T-cell (primary cell): ENCODE data around the gene LRSAM1. TPM values are rescaled to one million over a fixed set of nuclear protein-coding genes. Genes with fewer than 3 reads are reported as not detected.
"Not testable (repeated sequence)": the region's sequence is repeated elsewhere in the genome, so short reads cannot be mapped to it uniquely, and the experiment has no call there.

ENCODE experiments used
- ATAC-seq, 4 experiments: fragments of 200-7000 bp in 3 of 4; fragments of 150-1000 bp in 1 of 4; cut with Tn5 transposase; replicated peaks in 1 of 4; 1 replicate in 3 of 4; 2 replicates in 1 of 4; pipeline ENCODE4 v1.10.0; 2021; ENCODE audit warnings: moderate library complexity in 3 of 4, mild to moderate bottlenecking in 2 of 4, moderate number of reproducible peaks in 1 of 4
- CTCF ChIA-PET, 2 donors: fragments of 300-600 bp; sonication (Branson Sonifier 250); formaldehyde crosslinking; loops; one replicate each; lab custom pipeline; 2022; ENCODE audit warnings: antibody characterized with exemption in 2 of 2; lab: Charles Lee
- POLR2A ChIA-PET, 2 donors: fragments of 300-600 bp; sonication (Branson Sonifier 250); formaldehyde crosslinking; loops; one replicate each; lab custom pipeline; 2022; ENCODE audit warnings: antibody characterized with exemption in 2 of 2; lab: Charles Lee
- DNase-seq, 35 experiments: peaks; one replicate each; pipeline versions ENCODE4 v3.0.0 to v3.0.0-alpha.2; 2013 to 2023
- H3K27ac ChIP-seq: one replicate; pipeline ENCODE4 v1.5.1; 2013; ENCODE audit warnings: low read length
- H3K27me3 ChIP-seq, 2 experiments: replicated peaks in 1 of 2; 1 replicate in 1 of 2; 2 replicates in 1 of 2; pipeline versions ENCODE4 v1.6.1 to v1.7.0; 2013; ENCODE audit warnings: low read length in 1 of 2, mixed read lengths in 1 of 2; ENCODE audit not compliant: control insufficient read depth in 2 of 2, insufficient read depth in 2 of 2; ENCODE audit errors: extremely low read depth in 1 of 2
- H3K36me3 ChIP-seq, 2 donors: 1 replicate in 1 of 2; 2 replicates in 1 of 2; pipeline versions ENCODE4 v1.6.1 to v1.7.0; 2013; ENCODE audit warnings: low read length in 1 of 2; ENCODE audit not compliant: control insufficient read depth in 2 of 2, insufficient read depth in 1 of 2; ENCODE audit errors: extremely low read depth in 1 of 2
- H3K4me1 ChIP-seq, 2 experiments: 1 replicate in 1 of 2; 2 replicates in 1 of 2; pipeline versions ENCODE4 v1.6.1 to v1.7.0; 2013; ENCODE audit warnings: low read length in 2 of 2, mixed read lengths in 1 of 2; ENCODE audit not compliant: insufficient read depth in 2 of 2, control insufficient read depth in 1 of 2; ENCODE audit errors: extremely low read depth in 1 of 2
- H3K4me3 ChIP-seq, 2 donors: 1 replicate in 1 of 2; 2 replicates in 1 of 2; pipeline versions ENCODE4 v1.5.1 to v1.7.0; 2013; ENCODE audit warnings: mild to moderate bottlenecking in 2 of 2, low read length in 1 of 2, moderate library complexity in 1 of 2; ENCODE audit not compliant: control insufficient read depth in 1 of 2; ENCODE audit errors: extremely low read depth in 1 of 2
- H3K9me3 ChIP-seq: 2 replicates; pipeline ENCODE4 v1.7.0; 2013
- H3K27ac Mint-ChIP-seq, 2 donors: one replicate each; pipeline ENCODE4 v1.8.0; 2020 to 2021; ENCODE audit warnings: mild to moderate bottlenecking in 2 of 2, mixed read lengths in 2 of 2
- H3K27me3 Mint-ChIP-seq, 2 donors: one replicate each; pipeline ENCODE4 v1.8.0; 2021 to 2022; ENCODE audit warnings: mixed read lengths in 2 of 2
- H3K36me3 Mint-ChIP-seq: one replicate; pipeline ENCODE4 v1.8.0; 2021; ENCODE audit warnings: mixed read lengths
- H3K4me1 Mint-ChIP-seq, 3 donors: one replicate each; pipeline ENCODE4 v1.8.0; 2020 to 2022; ENCODE audit warnings: mixed read lengths in 3 of 3, mild to moderate bottlenecking in 1 of 3
- H3K4me3 Mint-ChIP-seq, 3 donors: one replicate each; pipeline ENCODE4 v1.8.0; 2020 to 2022; ENCODE audit warnings: mild to moderate bottlenecking in 3 of 3, mixed read lengths in 3 of 3, moderate library complexity in 3 of 3
- H3K9me3 Mint-ChIP-seq, 3 donors: one replicate each; pipeline ENCODE4 v1.8.0; 2020 to 2022; ENCODE audit warnings: mixed read lengths in 3 of 3
- WGBS: methylation state at CpG from one replicate; pipeline ENCODE4 v1.1.5; 2013; ENCODE audit warnings: missing lambda C conversion rate; ENCODE audit not compliant: insufficient coverage; 5-methylcytosine and 5-hydroxymethylcytosine counted together
- total RNA-seq, 35 experiments: library from RNA in 6 of 35; stranded (reverse) in 6 of 35; fragments of 120-200 nt in 1 of 35; gene quantifications; one replicate each; pipeline versions ENCODE4 v1.2.1 to v1.2.4 and lab custom pipeline; 2013 to 2026

The LRSAM1 gene
- total RNA-seq, 5 donors from 2014 or later (not counting 1 experiment from before 2014, with no cell fraction given), result 17.9 to 30.3 (median 25.1) TPM

DNA sequence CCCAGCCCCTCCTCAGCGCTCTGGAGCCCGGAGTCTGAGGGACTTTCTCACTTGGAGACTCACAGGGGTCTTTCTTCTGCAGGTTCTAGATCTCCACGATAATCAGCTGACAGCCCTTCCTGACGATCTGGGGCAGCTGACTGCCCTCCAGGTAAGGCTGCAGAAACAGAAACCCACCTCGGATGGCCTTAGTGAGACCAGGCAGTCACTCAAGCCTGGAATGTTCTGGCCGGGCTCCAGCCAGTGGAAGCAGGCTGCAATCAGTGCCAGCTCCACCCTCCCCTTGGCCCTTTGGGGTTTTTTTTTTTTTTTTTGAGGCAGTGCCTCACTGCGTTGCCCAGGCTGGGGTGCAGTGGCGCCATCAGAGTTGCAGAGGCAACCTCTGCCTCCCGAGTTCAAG is 7.6 kb downstream of the LRSAM1 start:
- WGBS, result 98% methylated on average over 7 of the region's 9 CpGs
- H3K27me3 Mint-ChIP-seq, result no peaks in the 10 kb centered on the region
- peaks cover 13 to 51% of the 10 kb centered on the region in 2 donors for H3K36me3 ChIP-seq
- ChIA-PET CTCF (no interaction called here), POLR2A (no interaction called here)
- ATAC-seq, result no peak
- no peak overlapping the region for H3K27ac ChIP-seq
- H3K27me3 ChIP-seq, result no peaks in the 10 kb centered on the region
- no peaks in the 10 kb centered on the region for H3K9me3 Mint-ChIP-seq
- H3K4me3 ChIP-seq, result no peak overlapping the region
- H3K4me1 Mint-ChIP-seq, result peaks cover 0 to 7% (median 5%) of the 10 kb centered on the region in 3 donors
- H3K4me1 ChIP-seq, result no peaks in the 10 kb centered on the region
- no peak overlapping the region for H3K27ac Mint-ChIP-seq
- no peaks in the 10 kb centered on the region for H3K9me3 ChIP-seq
- DNase-seq, result no peak
- H3K36me3 Mint-ChIP-seq, result peaks cover 38% of the 10 kb centered on the region
- H3K4me3 Mint-ChIP-seq, result no peak overlapping the region

DNA sequence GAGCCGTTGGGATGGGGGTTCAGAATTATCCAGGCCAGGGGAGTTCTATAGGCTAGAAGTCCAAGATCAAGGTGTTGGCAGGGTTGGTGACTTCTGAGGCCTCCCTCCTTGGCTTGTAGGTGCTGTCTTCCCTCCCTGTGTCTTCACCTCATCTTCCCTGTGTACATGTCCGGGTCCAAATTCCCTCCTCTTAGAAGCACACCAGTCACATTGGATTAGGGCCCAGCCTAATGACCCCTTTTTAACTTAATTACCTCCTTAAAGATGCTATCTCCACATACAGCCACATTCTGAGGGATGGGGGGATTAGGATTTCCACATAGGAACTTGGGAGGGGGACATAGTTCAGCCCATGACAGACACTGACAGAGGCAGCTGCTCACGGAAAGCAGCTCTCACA is 12.1 kb downstream of the LRSAM1 start:
- no peaks in the 10 kb centered on the region for H3K9me3 ChIP-seq
- no peak overlapping the region for H3K4me3 Mint-ChIP-seq
- no peaks in the 10 kb centered on the region for H3K4me1 ChIP-seq
- peaks cover 17 to 52% of the 10 kb centered on the region in 2 donors for H3K36me3 ChIP-seq
- DNase-seq, result no peak
- peaks cover 39% of the 10 kb centered on the region for H3K36me3 Mint-ChIP-seq
- CTCF ChIA-PET, result no interaction called here
- no peaks in the 10 kb centered on the region for H3K27me3 Mint-ChIP-seq
- POLR2A ChIA-PET, result no interaction called here
- H3K4me1 Mint-ChIP-seq, result no peaks in the 10 kb centered on the region
- no peaks in the 10 kb centered on the region for H3K27me3 ChIP-seq
- no peak for ATAC-seq
- H3K9me3 Mint-ChIP-seq, result no peaks in the 10 kb centered on the region
- H3K27ac Mint-ChIP-seq, result no peak overlapping the region
- H3K4me3 ChIP-seq, result no peak overlapping the region
- H3K27ac ChIP-seq, result no peak overlapping the region
- 100% methylated on average over 2 of the region's 3 CpGs for WGBS

DNA sequence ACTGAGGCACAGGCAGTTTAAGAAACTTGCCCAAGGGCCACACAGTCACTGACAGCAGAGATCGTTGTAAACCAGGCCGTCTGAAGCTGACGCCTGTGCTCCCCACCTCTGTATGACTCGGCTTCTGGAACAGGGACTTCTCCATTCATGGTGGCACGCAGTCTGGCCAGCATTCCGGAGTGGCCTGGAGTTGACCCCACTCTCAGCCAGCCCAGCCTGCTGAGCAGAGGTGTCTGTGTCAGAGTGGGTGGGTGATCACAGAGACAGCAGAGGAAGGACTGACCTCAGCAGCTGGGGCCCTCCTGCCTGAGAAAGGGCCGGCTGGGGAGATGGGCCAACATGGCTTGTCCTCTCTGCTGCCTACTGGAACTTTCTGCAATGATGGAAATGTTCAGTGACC is 12.6 kb downstream of the LRSAM1 start:
- Mint-ChIP-seq H3K4me3 (no peak overlapping the region), H3K9me3 (no peaks in the 10 kb centered on the region), H3K36me3 (peaks cover 38% of the 10 kb centered on the region), H3K27me3 (no peaks in the 10 kb centered on the region), H3K4me1 (no peaks in the 10 kb centered on the region), H3K27ac (no peak overlapping the region)
- ChIA-PET POLR2A (no interaction called here), CTCF (no interaction called here)
- ATAC-seq, result no peak
- WGBS, result 91% methylated on average over 6 of the region's 7 CpGs
- DNase-seq, result no peak
- no peak overlapping the region for H3K27ac ChIP-seq
- H3K4me3 ChIP-seq, result no peak overlapping the region
- no peaks in the 10 kb centered on the region for H3K27me3 ChIP-seq
- no peaks in the 10 kb centered on the region for H3K4me1 ChIP-seq
- peaks cover 17 to 48% of the 10 kb centered on the region in 2 donors for H3K36me3 ChIP-seq
- H3K9me3 ChIP-seq, result no peaks in the 10 kb centered on the region

DNA sequence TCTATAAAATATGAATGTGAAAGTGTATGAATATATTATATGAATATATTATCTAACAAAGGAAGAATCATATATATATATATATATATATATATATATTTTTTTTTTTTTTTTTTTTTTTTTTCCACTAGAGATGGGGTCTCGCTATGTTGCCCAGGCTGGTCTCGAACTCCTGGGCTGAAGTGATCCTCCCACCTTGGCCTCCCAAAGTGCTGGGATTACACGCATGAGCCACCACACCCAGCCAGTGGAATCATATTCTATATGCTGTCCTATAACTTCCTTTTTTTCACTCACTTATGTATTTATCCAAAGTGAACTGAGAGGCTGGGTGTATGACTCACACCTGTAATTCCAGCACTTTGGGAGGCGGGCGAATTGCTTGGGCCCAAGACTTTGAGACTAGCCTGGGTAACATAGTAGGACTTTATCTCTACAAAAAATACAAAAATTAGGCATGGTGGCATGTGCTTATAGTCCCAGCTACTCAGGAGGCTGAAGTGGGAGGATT is 15.2 kb downstream of the LRSAM1 start:
- H3K36me3 Mint-ChIP-seq, result peaks cover 43% of the 10 kb centered on the region
- H3K27me3 ChIP-seq, H3K9me3 Mint-ChIP-seq, POLR2A ChIA-PET, H3K27ac Mint-ChIP-seq, H3K27me3 Mint-ChIP-seq, H3K4me3 ChIP-seq, H3K9me3 ChIP-seq, H3K27ac ChIP-seq, ATAC-seq, CTCF ChIA-PET, H3K4me1 ChIP-seq, H3K4me1 Mint-ChIP-seq, H3K4me3 Mint-ChIP-seq, DNase-seq: not testable (repeated sequence)
- peaks cover 16 to 30% of the 10 kb centered on the region in 2 donors for H3K36me3 ChIP-seq
- WGBS, result no CpG with 5 or more reads among the region's 5 CpGs

DNA sequence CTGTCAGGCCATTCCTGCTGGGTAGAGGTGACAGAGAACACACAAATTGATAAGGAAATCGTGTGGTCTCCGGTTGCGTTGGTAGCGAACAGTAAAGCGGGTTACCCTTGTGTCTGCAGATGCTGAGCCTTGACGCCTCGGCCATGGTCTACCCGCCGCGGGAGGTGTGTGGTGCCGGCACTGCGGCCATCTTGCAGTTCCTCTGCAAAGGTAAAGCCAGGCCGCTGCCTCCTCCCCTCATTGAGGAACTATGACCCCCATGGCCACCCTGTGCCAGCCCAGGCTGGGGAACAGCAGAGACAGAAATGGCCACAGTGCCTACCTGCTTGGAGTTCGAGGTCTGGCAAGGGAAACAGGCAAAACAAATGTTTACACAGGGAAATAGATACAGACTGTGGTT is 16.3 kb downstream of the LRSAM1 start:
- Mint-ChIP-seq H3K4me1 (no peaks in the 10 kb centered on the region), H3K27ac (no peak overlapping the region), H3K36me3 (peaks cover 32% of the 10 kb centered on the region), H3K9me3 (no peaks in the 10 kb centered on the region), H3K27me3 (no peaks in the 10 kb centered on the region), H3K4me3 (no peak overlapping the region)
- Histone ChIP-seq H3K27ac (no peak overlapping the region), H3K36me3 (peaks cover 8 to 18% of the 10 kb centered on the region in 2 donors), H3K27me3 (no peaks in the 10 kb centered on the region), H3K4me3 (no peak overlapping the region), H3K4me1 (no peaks in the 10 kb centered on the region), H3K9me3 (no peaks in the 10 kb centered on the region)
- ATAC-seq (no peak), DNase-seq (no peak)
- ChIA-PET CTCF (no interaction called here), POLR2A (no interaction called here)
- WGBS, result 96% methylated on average over 14 of the region's 14 CpGs

DNA sequence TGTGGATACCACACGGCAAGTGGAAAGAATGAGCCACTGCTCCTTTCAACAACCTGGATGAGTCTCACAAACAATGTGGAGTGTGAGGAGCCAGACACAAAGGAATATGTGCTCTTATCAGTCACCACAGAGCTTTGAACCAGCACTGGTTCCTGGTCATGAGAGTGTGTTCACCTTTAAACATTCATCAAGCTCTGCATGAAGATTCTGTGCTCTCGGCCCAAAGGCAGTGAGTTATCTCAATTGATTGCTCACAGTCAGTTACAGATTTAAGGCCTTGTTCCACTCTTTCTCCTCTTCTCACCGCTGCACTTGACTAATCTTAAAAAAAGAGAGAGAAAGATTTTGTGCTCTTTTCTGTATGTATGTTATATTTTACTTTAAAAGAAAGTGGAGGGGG is 19.4 kb downstream of the LRSAM1 start:
- DNase-seq (no peak), ATAC-seq (no peak)
- Mint-ChIP-seq H3K36me3 (peaks cover 38% of the 10 kb centered on the region), H3K27ac (no peak overlapping the region), H3K27me3 (no peaks in the 10 kb centered on the region), H3K9me3 (no peaks in the 10 kb centered on the region), H3K4me3 (no peak overlapping the region), H3K4me1 (no peaks in the 10 kb centered on the region)
- POLR2A ChIA-PET, result no interaction called here
- H3K27ac ChIP-seq, result no peak overlapping the region
- no peak overlapping the region for H3K4me3 ChIP-seq
- peaks cover 0 to 3% of the 10 kb centered on the region in 2 donors for H3K36me3 ChIP-seq
- H3K27me3 ChIP-seq, result no peaks in the 10 kb centered on the region
- no peaks in the 10 kb centered on the region for H3K9me3 ChIP-seq
- CTCF ChIA-PET, result no interaction called here
- WGBS, result no CpG with 5 or more reads among the region's 3 CpGs
- H3K4me1 ChIP-seq, result no peaks in the 10 kb centered on the region

DNA sequence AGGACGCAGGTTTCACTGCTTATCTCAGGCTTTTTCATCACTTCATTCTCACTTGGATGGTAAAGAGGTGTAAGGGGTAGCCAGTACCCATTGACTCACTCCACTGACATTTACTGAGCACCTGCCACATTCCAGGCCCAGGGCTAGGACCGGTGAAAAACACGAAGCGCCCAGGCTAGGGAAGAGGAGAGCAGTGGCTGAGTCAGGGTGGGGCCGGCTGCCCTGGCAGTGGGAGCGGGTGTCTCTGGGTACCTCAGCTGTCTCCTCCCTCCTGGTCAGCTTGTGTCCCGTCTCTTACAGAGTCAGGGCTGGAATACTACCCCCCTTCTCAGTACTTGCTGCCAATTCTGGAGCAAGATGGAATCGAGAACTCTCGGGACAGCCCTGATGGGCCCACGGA is 22.2 kb downstream of the LRSAM1 start:
- Histone ChIP-seq H3K27me3 (no peaks in the 10 kb centered on the region), H3K4me1 (no peaks in the 10 kb centered on the region), H3K36me3 (peaks cover 0 to 4% of the 10 kb centered on the region in 2 donors), H3K4me3 (no peak overlapping the region), H3K9me3 (no peaks in the 10 kb centered on the region), H3K27ac (no peak overlapping the region)
- no peak for ATAC-seq
- Mint-ChIP-seq H3K4me1 (no peaks in the 10 kb centered on the region), H3K9me3 (no peaks in the 10 kb centered on the region), H3K4me3 (no peak overlapping the region), H3K27ac (no peak overlapping the region), H3K27me3 (no peaks in the 10 kb centered on the region), H3K36me3 (peaks cover 33% of the 10 kb centered on the region)
- 100% methylated on average over 7 of the region's 10 CpGs for WGBS
- no peak for DNase-seq
- ChIA-PET POLR2A (interaction anchor here (0.6 kb wide), 2 partner anchors 453 to 1941 kb away, joined by 3 to 4 read pairs; no protein-coding TSS in a partner anchor), CTCF (interaction anchor here in 1 of 2 donors (0.7 kb wide), 1 partner anchor 422 kb away, joined by 3 read pairs; no protein-coding TSS in a partner anchor)
